Measurements from ENCODE around the gene POC1A. TPM values are rescaled to one million over a fixed set of nuclear protein-coding genes. Genes with fewer than 3 reads are reported as not detected.

POC1A gene
- polyA plus RNA-seq, 1 of the 3 experiments (the other 2 are of a cell fraction): 11.7 TPM

GRCh38 chr3:52068730-52069129, 85.5 kb downstream of the POC1A start:
- H3K4me3 ChIP-seq (ENCODE audit: low read depth in 2 of 2, low read length in 1 of 2): no peak overlapping the region
- ChIA-PET CTCF (interaction anchor here (1.1 to 2.9 kb wide), 7 partner anchors 9 to 67 kb away, joined by 3 to 20 read pairs (median 6); partner anchors contain the start of gene DUSP7), POLR2A (interaction anchor here (0.7 to 2.2 kb wide), 5 partner anchors 9 to 40 kb away, joined by 3 to 11 read pairs (median 3); partner anchors contain the start of gene DUSP7)
- no peak overlapping the region for H3K9ac ChIP-seq
- H3K36me3 ChIP-seq (replicated peaks in 1 of 2; ENCODE audit: control insufficient read depth in 1 of 2, insufficient read depth in 2 of 2, low read length in 1 of 2): no peaks in the 10 kb centered on the region
- no peaks in the 10 kb centered on the region for H3K27me3 ChIP-seq (ENCODE audit: insufficient read depth)
- no peaks in the 10 kb centered on the region for H3K79me2 ChIP-seq (ENCODE audit: insufficient read depth)
- H3K4me1 ChIP-seq (ENCODE audit: control insufficient read depth in 1 of 2, insufficient read depth in 2 of 2, low read depth in 1 of 2, low read length in 1 of 2): peaks cover 0 to 81% of the 10 kb centered on the region in 2 experiments; a peak in 2 of 4 replicates
- TF ChIP-seq POLR2AphosphoS5 (IDR thresholded peaks at IDR 0.05; ENCODE audit: low read depth, low read length) (no peak), NRF1 (IDR thresholded peaks at IDR 0.05; ENCODE audit: low read depth, low read length) (no peak), MXI1 (IDR thresholded peaks at IDR 0.05; ENCODE audit: low read depth, low read length) (no peak), ELF1 (IDR thresholded peaks at IDR 0.05) (no peak), TAF1 (IDR thresholded peaks at IDR 0.05; ENCODE audit: borderline replicate concordance, low read depth, low read length) (no peak), IRF3 (IDR thresholded peaks at IDR 0.05; ENCODE audit: low read depth, low read length) (no peak), FOSL2 (IDR thresholded peaks at IDR 0.05; ENCODE audit: borderline replicate concordance, low read depth) (no peak), RFX5 (IDR thresholded peaks at IDR 0.05; ENCODE audit: low read length) (no peak), TCF12 (IDR thresholded peaks at IDR 0.05) (no peak), RXRA (IDR thresholded peaks at IDR 0.05; ENCODE audit: borderline replicate concordance, low read depth) (no peak), EP300 (IDR thresholded peaks at IDR 0.05; ENCODE audit: borderline replicate concordance in 1 of 2, low read depth in 1 of 2, low read length in 1 of 2) (no peak)
- H3K4me2 ChIP-seq: no peak overlapping the region
- no peak for DNase-seq
- H3K27ac ChIP-seq (ENCODE audit: low read depth in 2 of 2, low read length in 1 of 2): peak overlapping the region in 1 of 2 experiments; percentile 100; a peak in 2 of 4 replicates
- H3F3A ChIP-seq (replicated peaks; ENCODE audit: insufficient read depth): no peaks in the 10 kb centered on the region
- H3K9me3 ChIP-seq: no peaks in the 10 kb centered on the region
- H2AFZ ChIP-seq (ENCODE audit: low read depth): no peak overlapping the region
- 98% methylated on average over 11 of the region's 12 CpGs for WGBS (ENCODE audit: low lambda C conversion rate)
- no peaks in the 10 kb centered on the region for H4K20me1 ChIP-seq (ENCODE audit: insufficient read depth)
- no peaks in the 10 kb centered on the region for H3K9me2 ChIP-seq

- H3K4me2 ChIP-seq: peak overlapping the region; percentile 41; the same call in 1 of the 2 replicates
- no peaks in the 10 kb centered on the region for H3K9me3 ChIP-seq
- no peaks in the 10 kb centered on the region for H4K20me1 ChIP-seq (ENCODE audit: insufficient read depth)
- H3K9me2 ChIP-seq: no peaks in the 10 kb centered on the region
- 27% methylated on average over 7 of the region's 12 CpGs for WGBS (ENCODE audit: low lambda C conversion rate)
- H3K27ac ChIP-seq (ENCODE audit: low read depth in 2 of 2, low read length in 1 of 2): peak overlapping the region; percentile 40 to 100; a peak in 3 of 4 replicates
- H2AFZ ChIP-seq (ENCODE audit: low read depth): no peak overlapping the region
- POLR2A ChIA-PET: interaction anchor here (0.6 to 1.7 kb wide), 9 partner anchors 8 to 55 kb away, joined by 3 to 9 read pairs (median 4); no protein-coding TSS in a partner anchor
- H3K27me3 ChIP-seq (ENCODE audit: insufficient read depth): no peaks in the 10 kb centered on the region
- H3K4me3 ChIP-seq (ENCODE audit: low read depth in 2 of 2, low read length in 1 of 2): no peak overlapping the region
- H3K36me3 ChIP-seq (replicated peaks in 1 of 2; ENCODE audit: control insufficient read depth in 1 of 2, insufficient read depth in 2 of 2, low read length in 1 of 2): no peaks in the 10 kb centered on the region
- DNase-seq: peak; percentile 93
- CTCF ChIA-PET: interaction anchor here (0.6 to 5.5 kb wide), 11 partner anchors 8 to 66 kb away, joined by 3 to 35 read pairs (median 6); partner anchors contain the start of gene DUSP7
- H3F3A ChIP-seq (replicated peaks; ENCODE audit: insufficient read depth): no peaks in the 10 kb centered on the region
- H3K4me1 ChIP-seq (ENCODE audit: control insufficient read depth in 1 of 2, insufficient read depth in 2 of 2, low read depth in 1 of 2, low read length in 1 of 2): peaks cover 0 to 86% of the 10 kb centered on the region in 2 experiments; a peak in 2 of 4 replicates
- H3K9ac ChIP-seq: no peak overlapping the region
- no peaks in the 10 kb centered on the region for H3K79me2 ChIP-seq (ENCODE audit: insufficient read depth)
- TF ChIP-seq, protein P1, sequence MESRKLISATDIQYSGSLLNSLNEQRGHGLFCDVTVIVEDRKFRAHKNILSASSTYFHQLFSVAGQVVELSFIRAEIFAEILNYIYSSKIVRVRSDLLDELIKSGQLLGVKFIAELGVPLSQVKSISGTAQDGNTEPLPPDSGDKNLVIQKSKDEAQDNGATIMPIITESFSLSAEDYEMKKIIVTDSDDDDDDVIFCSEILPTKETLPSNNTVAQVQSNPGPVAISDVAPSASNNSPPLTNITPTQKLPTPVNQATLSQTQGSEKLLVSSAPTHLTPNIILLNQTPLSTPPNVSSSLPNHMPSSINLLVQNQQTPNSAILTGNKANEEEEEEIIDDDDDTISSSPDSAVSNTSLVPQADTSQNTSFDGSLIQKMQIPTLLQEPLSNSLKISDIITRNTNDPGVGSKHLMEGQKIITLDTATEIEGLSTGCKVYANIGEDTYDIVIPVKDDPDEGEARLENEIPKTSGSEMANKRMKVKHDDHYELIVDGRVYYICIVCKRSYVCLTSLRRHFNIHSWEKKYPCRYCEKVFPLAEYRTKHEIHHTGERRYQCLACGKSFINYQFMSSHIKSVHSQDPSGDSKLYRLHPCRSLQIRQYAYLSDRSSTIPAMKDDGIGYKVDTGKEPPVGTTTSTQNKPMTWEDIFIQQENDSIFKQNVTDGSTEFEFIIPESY (IDR thresholded peaks at IDR 0.05; ENCODE audit: borderline replicate concordance, low read depth): no peak
- TF ChIP-seq SMC3 (IDR thresholded peaks at IDR 0.05; ENCODE audit: low read depth, low read length) (no peak), JUND (IDR thresholded peaks at IDR 0.05) (no peak), EP300 (IDR thresholded peaks at IDR 0.05; ENCODE audit: borderline replicate concordance in 1 of 2, low read depth in 1 of 2, low read length in 1 of 2) (peak in 1 of 2 experiments; percentile 91; a peak in 3 of 4 replicates), CHD2 (IDR thresholded peaks at IDR 0.05; ENCODE audit: low read length, partially characterized antibody) (peak; percentile 85), TEAD4 (IDR thresholded peaks at IDR 0.05; ENCODE audit: borderline replicate concordance, insufficient read depth) (no peak), YY1 (IDR thresholded peaks at IDR 0.05; ENCODE audit: low read depth) (no peak), MEF2A (IDR thresholded peaks at IDR 0.05; ENCODE audit: borderline replicate concordance, low read depth) (no peak), REST (IDR thresholded peaks at IDR 0.05; ENCODE audit: low read depth, low read length) (no peak), SIN3A (IDR thresholded peaks at IDR 0.05; ENCODE audit: borderline replicate concordance, low read depth, low read length) (no peak)
Measured at GRCh38 chr3:52068055-52068571, 86.1 kb downstream of the POC1A start.
